ENCODE results near the gene MYADM. TPM values are rescaled to one million over a fixed set of nuclear protein-coding genes. Genes with fewer than 3 reads are reported as not detected.

MYADM gene
- total RNA-seq, 1 experiment from 2014 or later = 78.6 TPM

GRCh38 chr19:53904909-53905308, 37.2 kb downstream of the MYADM start:
- peaks cover 14% of the 10 kb centered on the region for H3K36me3 Mint-ChIP-seq
- DNase-seq (ENCODE audit: low spot score) (no peak), ATAC-seq (no peak)
- ChIA-PET POLR2A (no interaction called here), CTCF (interaction anchor here (0.7 to 3.2 kb wide), 5 partner anchors 8 to 125 kb away, joined by 3 to 13 read pairs (median 4); no protein-coding TSS in a partner anchor)
- H3K9me3 Mint-ChIP-seq = no peaks in the 10 kb centered on the region
- no peak overlapping the region for H3K27ac Mint-ChIP-seq
- peaks cover 26% of the 10 kb centered on the region for H3K4me1 Mint-ChIP-seq
- H3K4me3 Mint-ChIP-seq = no peak overlapping the region
- H3K27me3 Mint-ChIP-seq (ENCODE audit: low read depth) = peaks cover 45% of the 10 kb centered on the region
- no peak for TF ChIP-seq ZBTB43 (CRISPR knock-in tag; IDR thresholded peaks at IDR 0.05)
- TF ChIP-seq ZMAT4 (CRISPR knock-in tag; IDR thresholded peaks at IDR 0.05) = no peak

- no peaks in the 10 kb centered on the region for H3K9me3 Mint-ChIP-seq
- ATAC-seq = no peak
- CTCF ChIA-PET = interaction anchor here (0.6 to 3.2 kb wide), 23 partner anchors 9 to 231 kb away, joined by 3 to 23 read pairs (median 4); partner anchors contain the start of gene MYADM
- H3K27ac Mint-ChIP-seq = no peak overlapping the region
- no peak for DNase-seq (ENCODE audit: low spot score)
- H3K27me3 Mint-ChIP-seq (ENCODE audit: low read depth) = peaks cover 54% of the 10 kb centered on the region
- TF ChIP-seq SP1 (CRISPR knock-in tag; conservative IDR thresholded peaks at IDR 0.05) (no peak), ZNF263 (CRISPR knock-in tag; IDR thresholded peaks at IDR 0.05; ENCODE audit: low read depth) (0 out of 2 replicates have a peak, but pooled peaks have one; percentile 20), ZNF512 (CRISPR knock-in tag; IDR thresholded peaks at IDR 0.05; ENCODE audit: borderline replicate concordance) (0 out of 2 replicates have a peak, but pooled peaks have one; percentile 73)
- POLR2A ChIA-PET = interaction anchor here (1.0 to 2.0 kb wide), 2 partner anchors 36 to 38 kb away, joined by 4 to 8 read pairs; partner anchors contain the start of gene MYADM
- H3K36me3 Mint-ChIP-seq = peaks cover 7% of the 10 kb centered on the region; the same call in 1 of the 2 replicates
- H3K4me1 Mint-ChIP-seq = peaks cover 33% of the 10 kb centered on the region
- peak overlapping the region; percentile 88 for H3K4me3 Mint-ChIP-seq
Measured at GRCh38 chr19:53905787-53906186, 38.1 kb downstream of the MYADM start.

- peak overlapping the region; percentile 88 for H3K4me3 Mint-ChIP-seq
- no peaks in the 10 kb centered on the region for H3K9me3 Mint-ChIP-seq
- 0 out of 2 replicates have a peak, but pooled peaks cover 4% of the 10 kb centered on the region for H3K36me3 Mint-ChIP-seq
- peaks cover 61% of the 10 kb centered on the region for H3K27me3 Mint-ChIP-seq (ENCODE audit: low read depth)
- ChIA-PET CTCF (interaction anchor here (0.5 to 3.2 kb wide), 30 partner anchors 8 to 230 kb away, joined by 3 to 23 read pairs (median 4); partner anchors contain the start of gene MYADM), POLR2A (interaction anchor here (0.6 to 2.0 kb wide), 3 partner anchors 36 to 84 kb away, joined by 4 to 8 read pairs (median 4); partner anchors contain the start of gene MYADM)
- DNase-seq (ENCODE audit: low spot score) = peak; percentile 89
- H3K4me1 Mint-ChIP-seq = peaks cover 34% of the 10 kb centered on the region
- peak; percentile 15 for ATAC-seq
- no peak overlapping the region; the same call in 1 of the 2 replicates for H3K27ac Mint-ChIP-seq
- 0 out of 2 replicates have a peak, but pooled peaks have one; percentile 18 for TF ChIP-seq AR (CRISPR knock-in tag; IDR thresholded peaks at IDR 0.05)
- TF ChIP-seq CTCF (IDR thresholded peaks at IDR 0.05) = peak; percentile 98
- TF ChIP-seq MAX (CRISPR knock-in tag; IDR thresholded peaks at IDR 0.05) = peak; percentile 51; the same call in 1 of the 2 replicates
- TF ChIP-seq E2F1 (CRISPR knock-in tag; IDR thresholded peaks at IDR 0.05) = no peak
- 0 out of 2 replicates have a peak, but pooled peaks have one; percentile 4 for TF ChIP-seq ZNF263 (CRISPR knock-in tag; IDR thresholded peaks at IDR 0.05; ENCODE audit: low read depth)
- TF ChIP-seq STAT6 (CRISPR knock-in tag; conservative IDR thresholded peaks at IDR 0.05; ENCODE audit: low read depth) = 0 out of 2 replicates have a peak, but pooled peaks have one; percentile 55
- TF ChIP-seq CBFB (CRISPR knock-in tag; IDR thresholded peaks at IDR 0.05; ENCODE audit: low read depth) = peak; percentile 91
- no peak for TF ChIP-seq NFYB (CRISPR knock-in tag; conservative IDR thresholded peaks at IDR 0.05; ENCODE audit: low read depth)
- TF ChIP-seq FOXJ3 (CRISPR knock-in tag; IDR thresholded peaks at IDR 0.05; ENCODE audit: borderline replicate concordance) = no peak
Measured at GRCh38 chr19:53906211-53907192, 38.8 kb downstream of the MYADM start.

Data from WTC11 (cell line).